ENCODE measurements around the gene CEBPZOS.
"Not testable (repeated sequence)": the region's sequence is repeated elsewhere in the genome, so short reads cannot be mapped to it uniquely, and the experiment has no call there.

Gene CEBPZOS

DNA sequence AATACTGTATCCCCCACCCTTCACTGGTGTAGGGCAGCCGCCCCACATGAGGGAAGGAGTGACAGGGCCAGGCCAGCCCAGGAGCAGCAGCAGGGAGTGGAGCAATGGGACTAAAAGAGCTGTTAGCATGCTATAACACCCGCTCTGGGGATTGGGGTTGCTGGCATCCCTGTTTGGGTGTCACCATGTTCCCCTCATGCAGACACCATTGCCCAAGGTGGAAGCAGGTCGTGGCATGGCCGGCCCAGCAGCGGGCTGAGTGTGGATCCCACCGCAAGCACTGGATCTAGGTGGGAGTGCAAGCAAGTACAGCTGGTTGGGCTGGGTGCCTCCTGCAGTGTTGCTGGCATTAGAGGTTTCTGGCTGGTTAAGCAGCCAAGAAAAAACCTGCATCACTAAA lies 4.5 kb upstream of the CEBPZOS start:
- Histone ChIP-seq H3K9ac (ENCODE audit: low read depth, low read length, poor library complexity) (no peak overlapping the region), H3K4me1 (ENCODE audit: control insufficient read depth in 2 of 2, insufficient read depth in 1 of 2, low read depth in 1 of 2, low read length in 2 of 2) (peaks cover 3 to 10% of the 10 kb centered on the region in 2 donors), H2BK5ac (ENCODE audit: low read length) (peak overlapping the region; percentile 35), H3K36me3 (replicated peaks in 1 of 2; ENCODE audit: control insufficient read depth in 2 of 2, insufficient read depth in 2 of 2, low read length in 2 of 2) (no peaks in the 10 kb centered on the region), H4K91ac (ENCODE audit: low read depth, low read length, poor library complexity) (no peak overlapping the region), H3K79me1 (ENCODE audit: low read depth, low read length) (peaks cover 4% of the 10 kb centered on the region), H3K27ac (replicated peaks; ENCODE audit: low read length) (no peak overlapping the region), H2BK12ac (ENCODE audit: low read length) (no peak overlapping the region), H2AFZ (ENCODE audit: low read length) (peak overlapping the region; percentile 36), H2AK5ac (ENCODE audit: low read depth, low read length) (no peak overlapping the region), H3K14ac (ENCODE audit: low read length) (no peak overlapping the region), H3K4me3 (ENCODE audit: low read length in 2 of 2) (peak overlapping the region in 1 of 2 donors; percentile 63), H2BK15ac (ENCODE audit: low read length) (peak overlapping the region; percentile 10), H3K18ac (ENCODE audit: low read length) (peak overlapping the region; percentile 52), H3K4ac (ENCODE audit: low read length) (no peak overlapping the region), H2BK120ac (ENCODE audit: low read depth, low read length) (no peak overlapping the region), H4K8ac (ENCODE audit: low read depth, low read length) (peak overlapping the region; percentile 29), H3K4me2 (ENCODE audit: insufficient read depth, low read length, poor library complexity, severe bottlenecking) (no peak overlapping the region), H3K27me3 (ENCODE audit: control insufficient read depth in 3 of 3, insufficient read depth in 3 of 3, low read depth in 1 of 3, low read length in 3 of 3) (no peaks in the 10 kb centered on the region), H3K9me3 (replicated peaks in 1 of 2; ENCODE audit: control insufficient read depth in 2 of 2, insufficient read depth in 1 of 2, low read depth in 1 of 2, low read length in 2 of 2) (no peaks in the 10 kb centered on the region), H3K23ac (ENCODE audit: low read depth, low read length, poor library complexity) (no peak overlapping the region)
- no peak for DNase-seq (ENCODE audit: low spot score)
- WGBS, 2 donors (ENCODE audit: extremely low coverage in 2 of 2, insufficient read length in 2 of 2, insufficient replicate concordance in 1 of 2) = no CpG with 5 or more reads among the region's 6 CpGs

DNA sequence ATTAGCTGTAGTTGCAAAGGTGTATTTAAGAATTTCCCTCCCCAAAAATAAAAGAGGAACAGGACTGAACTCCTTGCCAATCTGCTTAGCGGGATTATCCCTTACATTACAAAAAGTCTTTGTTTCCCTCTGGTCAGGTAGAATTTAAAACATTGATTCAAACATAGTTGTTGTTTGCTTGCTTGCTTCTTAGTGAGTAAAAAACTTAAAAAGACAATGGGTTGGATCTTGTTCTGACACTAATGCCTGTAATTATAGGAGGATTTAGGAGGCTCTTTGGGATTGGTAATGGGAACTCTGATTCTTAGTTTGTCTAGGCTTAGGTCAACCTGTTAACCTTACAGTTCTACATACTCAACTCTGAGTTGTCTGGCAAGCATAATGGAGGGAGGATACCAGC lies 3.7 kb upstream of the CEBPZOS start:
- WGBS, 2 donors (ENCODE audit: extremely low coverage in 2 of 2, insufficient read length in 2 of 2, insufficient replicate concordance in 1 of 2) = no CpG with 5 or more reads among the region's 1 CpG

DNA sequence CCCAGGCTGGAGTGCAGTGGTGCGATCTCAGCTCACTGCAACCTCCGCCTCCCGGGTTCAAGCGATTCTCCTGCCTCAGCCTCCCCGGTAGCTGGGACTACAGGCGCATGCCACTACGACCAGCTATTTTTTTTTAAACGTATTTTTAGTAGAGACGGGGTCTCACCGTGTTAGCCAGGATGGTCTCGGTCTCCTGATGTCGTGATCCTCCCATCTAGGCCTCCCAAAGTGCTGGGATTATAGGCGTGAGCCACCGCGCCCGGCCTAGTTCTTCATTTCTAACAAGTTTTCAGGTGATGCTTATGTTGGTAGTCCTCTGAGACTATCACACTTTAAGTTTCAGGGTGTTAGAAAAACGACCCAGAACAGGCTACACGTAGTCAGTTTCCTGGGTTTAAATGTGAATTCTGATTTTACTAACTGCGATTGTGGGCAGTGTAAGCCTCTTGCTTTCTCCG lies 405 bp upstream of the CEBPZOS start:
- H2BK120ac ChIP-seq (ENCODE audit: low read depth, low read length); H2BK15ac ChIP-seq (ENCODE audit: low read length); H2BK5ac ChIP-seq (ENCODE audit: low read length); H4K8ac ChIP-seq (ENCODE audit: low read depth, low read length); H3K18ac ChIP-seq (ENCODE audit: low read length); H3K4ac ChIP-seq (ENCODE audit: low read length); H2AK5ac ChIP-seq (ENCODE audit: low read depth, low read length); DNase-seq (ENCODE audit: low spot score); H3K4me1 ChIP-seq (ENCODE audit: control insufficient read depth in 2 of 2, insufficient read depth in 1 of 2, low read depth in 1 of 2, low read length in 2 of 2); H3K9ac ChIP-seq (ENCODE audit: low read depth, low read length, poor library complexity); H2BK12ac ChIP-seq (ENCODE audit: low read length); H3K79me1 ChIP-seq (ENCODE audit: low read depth, low read length); H2AFZ ChIP-seq (ENCODE audit: low read length); H3K36me3 ChIP-seq (replicated peaks in 1 of 2; ENCODE audit: control insufficient read depth in 2 of 2, insufficient read depth in 2 of 2, low read length in 2 of 2); H3K23ac ChIP-seq (ENCODE audit: low read depth, low read length, poor library complexity); H3K27ac ChIP-seq (replicated peaks; ENCODE audit: low read length); H3K14ac ChIP-seq (ENCODE audit: low read length); H3K27me3 ChIP-seq (ENCODE audit: control insufficient read depth in 3 of 3, insufficient read depth in 3 of 3, low read depth in 1 of 3, low read length in 3 of 3); H4K91ac ChIP-seq (ENCODE audit: low read depth, low read length, poor library complexity); H3K9me3 ChIP-seq (replicated peaks in 1 of 2; ENCODE audit: control insufficient read depth in 2 of 2, insufficient read depth in 1 of 2, low read depth in 1 of 2, low read length in 2 of 2): not testable (repeated sequence)
- Histone ChIP-seq H3K4me2 (ENCODE audit: insufficient read depth, low read length, poor library complexity, severe bottlenecking) (peak overlapping the region; percentile 78), H3K4me3 (ENCODE audit: low read length in 2 of 2) (peak overlapping the region in 1 of 2 donors; percentile 89)
- WGBS, 2 donors (ENCODE audit: extremely low coverage in 2 of 2, insufficient read length in 2 of 2, insufficient replicate concordance in 1 of 2) = no CpG with 5 or more reads among the region's 20 CpGs

More for the DNA sequence above, 3.7 kb upstream of the CEBPZOS start:
- no peak overlapping the region for H2BK12ac ChIP-seq (ENCODE audit: low read length)
- no peak overlapping the region for H3K27ac ChIP-seq (replicated peaks; ENCODE audit: low read length)
- H4K91ac ChIP-seq (ENCODE audit: low read depth, low read length, poor library complexity) = no peak overlapping the region
- no peak overlapping the region for H4K8ac ChIP-seq (ENCODE audit: low read depth, low read length)
- H3K36me3 ChIP-seq (replicated peaks in 1 of 2; ENCODE audit: control insufficient read depth in 2 of 2, insufficient read depth in 2 of 2, low read length in 2 of 2) = no peaks in the 10 kb centered on the region
- no peak overlapping the region for H2AK5ac ChIP-seq (ENCODE audit: low read depth, low read length)
- H3K18ac ChIP-seq (ENCODE audit: low read length) = no peak overlapping the region
- H2AFZ ChIP-seq (ENCODE audit: low read length) = no peak overlapping the region
- H3K23ac ChIP-seq (ENCODE audit: low read depth, low read length, poor library complexity) = no peak overlapping the region
- H3K9me3 ChIP-seq (replicated peaks in 1 of 2; ENCODE audit: control insufficient read depth in 2 of 2, insufficient read depth in 1 of 2, low read depth in 1 of 2, low read length in 2 of 2) = no peaks in the 10 kb centered on the region
- no peak overlapping the region for H3K4ac ChIP-seq (ENCODE audit: low read length)
- no peak overlapping the region for H3K14ac ChIP-seq (ENCODE audit: low read length)
- no peak overlapping the region for H3K4me2 ChIP-seq (ENCODE audit: insufficient read depth, low read length, poor library complexity, severe bottlenecking)
- H3K27me3 ChIP-seq (ENCODE audit: control insufficient read depth in 3 of 3, insufficient read depth in 3 of 3, low read depth in 1 of 3, low read length in 3 of 3) = no peaks in the 10 kb centered on the region
- no peak overlapping the region for H2BK120ac ChIP-seq (ENCODE audit: low read depth, low read length)
- H3K9ac ChIP-seq (ENCODE audit: low read depth, low read length, poor library complexity) = no peak overlapping the region
- DNase-seq (ENCODE audit: low spot score) = no peak
- peaks cover 6% of the 10 kb centered on the region for H3K79me1 ChIP-seq (ENCODE audit: low read depth, low read length)
- no peak overlapping the region for H3K4me3 ChIP-seq (ENCODE audit: low read length in 2 of 2)
- no peak overlapping the region for H2BK15ac ChIP-seq (ENCODE audit: low read length)
- peaks cover 3 to 10% of the 10 kb centered on the region in 2 donors for H3K4me1 ChIP-seq (ENCODE audit: control insufficient read depth in 2 of 2, insufficient read depth in 1 of 2, low read depth in 1 of 2, low read length in 2 of 2)
- H2BK5ac ChIP-seq (ENCODE audit: low read length) = no peak overlapping the region

DNA sequence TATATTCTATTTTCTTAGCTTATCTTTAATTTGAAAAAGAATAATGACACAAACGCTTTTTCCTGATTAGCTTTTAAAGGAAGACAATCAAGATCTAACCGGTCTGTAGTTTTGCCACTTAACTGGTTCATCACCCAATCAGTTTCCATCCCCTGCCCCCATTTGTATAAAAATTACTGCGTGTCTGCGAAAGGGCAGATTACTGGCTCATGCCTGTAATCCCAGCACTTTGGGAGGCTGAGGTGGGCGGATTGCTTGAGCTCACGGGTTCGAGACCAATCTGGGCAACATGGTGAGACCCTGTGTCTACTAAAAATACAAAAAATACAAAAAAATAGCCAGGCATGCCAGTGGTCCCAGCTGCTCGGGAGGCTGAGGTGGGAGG lies 2.4 kb downstream of the CEBPZOS start:
- Histone ChIP-seq H3K4me3 (ENCODE audit: low read length in 2 of 2) (no peak overlapping the region), H3K14ac (ENCODE audit: low read length) (no peak overlapping the region), H2BK120ac (ENCODE audit: low read depth, low read length) (no peak overlapping the region), H2BK5ac (ENCODE audit: low read length) (no peak overlapping the region), H2AFZ (ENCODE audit: low read length) (no peak overlapping the region), H4K8ac (ENCODE audit: low read depth, low read length) (no peak overlapping the region), H4K91ac (ENCODE audit: low read depth, low read length, poor library complexity) (no peak overlapping the region), H3K36me3 (replicated peaks in 1 of 2; ENCODE audit: control insufficient read depth in 2 of 2, insufficient read depth in 2 of 2, low read length in 2 of 2) (peaks cover 4 to 34% of the 10 kb centered on the region in 2 donors), H2AK5ac (ENCODE audit: low read depth, low read length) (no peak overlapping the region), H3K9me3 (replicated peaks in 1 of 2; ENCODE audit: control insufficient read depth in 2 of 2, insufficient read depth in 1 of 2, low read depth in 1 of 2, low read length in 2 of 2) (peaks cover 2 to 6% of the 10 kb centered on the region in 2 donors), H3K27me3 (ENCODE audit: control insufficient read depth in 3 of 3, insufficient read depth in 3 of 3, low read depth in 1 of 3, low read length in 3 of 3) (no peaks in the 10 kb centered on the region), H3K18ac (ENCODE audit: low read length) (no peak overlapping the region), H3K27ac (replicated peaks; ENCODE audit: low read length) (no peak overlapping the region), H3K9ac (ENCODE audit: low read depth, low read length, poor library complexity) (no peak overlapping the region), H2BK15ac (ENCODE audit: low read length) (no peak overlapping the region), H3K4me1 (ENCODE audit: control insufficient read depth in 2 of 2, insufficient read depth in 1 of 2, low read depth in 1 of 2, low read length in 2 of 2) (peaks cover 0 to 2% of the 10 kb centered on the region in 2 donors), H3K4me2 (ENCODE audit: insufficient read depth, low read length, poor library complexity, severe bottlenecking) (no peak overlapping the region), H3K23ac (ENCODE audit: low read depth, low read length, poor library complexity) (no peak overlapping the region), H3K4ac (ENCODE audit: low read length) (no peak overlapping the region), H3K79me1 (ENCODE audit: low read depth, low read length) (peaks cover 6% of the 10 kb centered on the region), H2BK12ac (ENCODE audit: low read length) (no peak overlapping the region)
- DNase-seq (ENCODE audit: low spot score) = no peak
- WGBS, 2 donors (ENCODE audit: extremely low coverage in 2 of 2, insufficient read length in 2 of 2, insufficient replicate concordance in 1 of 2) = no CpG with 5 or more reads among the region's 8 CpGs

All from neuronal stem cell (in vitro differentiated cells).